Glutamatergic neuron (in vitro differentiated cells): ENCODE measurements around the gene SHROOM3. TPM values are rescaled to one million over a fixed set of nuclear protein-coding genes. Genes with fewer than 3 reads are reported as not detected.

Source experiments
- DNase-seq: peaks from one replicate; pipeline ENCODE4 v3.0.0; 2022
- H3K27ac Mint-ChIP-seq: one replicate; pipeline ENCODE4 v1.8.0; 2020; ENCODE audit warnings: mild to moderate bottlenecking, mixed read lengths, inconsistent platforms; ENCODE audit not compliant: unreplicated experiment
- H3K27me3 Mint-ChIP-seq: one replicate; pipeline ENCODE4 v1.8.0; 2020; ENCODE audit warnings: mild to moderate bottlenecking, moderate library complexity, mixed read lengths, inconsistent platforms; ENCODE audit not compliant: unreplicated experiment
- H3K36me3 Mint-ChIP-seq: one replicate; pipeline ENCODE4 v1.8.0; 2020; ENCODE audit warnings: mild to moderate bottlenecking, mixed read lengths, inconsistent platforms; ENCODE audit not compliant: unreplicated experiment
- H3K4me1 Mint-ChIP-seq: one replicate; pipeline ENCODE4 v1.8.0; 2020; ENCODE audit warnings: mild to moderate bottlenecking, low read depth, mixed read lengths, inconsistent platforms; ENCODE audit not compliant: unreplicated experiment
- H3K4me3 Mint-ChIP-seq: one replicate; pipeline ENCODE4 v1.8.0; 2020; ENCODE audit warnings: mild to moderate bottlenecking, mixed read lengths, inconsistent platforms; ENCODE audit not compliant: unreplicated experiment
- H3K9me3 Mint-ChIP-seq: one replicate; pipeline ENCODE4 v1.8.0; 2020; ENCODE audit warnings: mild to moderate bottlenecking, moderate library complexity, mixed read lengths, inconsistent platforms; ENCODE audit not compliant: unreplicated experiment
- CTCF ChIP-seq: fragments of 200-600 bp; sonication (generic); IDR thresholded peaks from one replicate; pipeline ENCODE4 v1.5.0; 2021; ENCODE audit not compliant: partially characterized antibody, unreplicated experiment
- total RNA-seq: library from RNA; stranded (reverse); fragmentation: NEBNext Ultra II Directional; extraction: Animal tissue kit (Norgen Biotek cat#: 25700); gene quantifications from one replicate; pipeline ENCODE4 v1.2.1, GENCODE V29; 2021; ENCODE audit not compliant: unreplicated experiment

SHROOM3 gene
- total RNA-seq, 1 donor from 2014 or later: 1.9 TPM

DNA sequence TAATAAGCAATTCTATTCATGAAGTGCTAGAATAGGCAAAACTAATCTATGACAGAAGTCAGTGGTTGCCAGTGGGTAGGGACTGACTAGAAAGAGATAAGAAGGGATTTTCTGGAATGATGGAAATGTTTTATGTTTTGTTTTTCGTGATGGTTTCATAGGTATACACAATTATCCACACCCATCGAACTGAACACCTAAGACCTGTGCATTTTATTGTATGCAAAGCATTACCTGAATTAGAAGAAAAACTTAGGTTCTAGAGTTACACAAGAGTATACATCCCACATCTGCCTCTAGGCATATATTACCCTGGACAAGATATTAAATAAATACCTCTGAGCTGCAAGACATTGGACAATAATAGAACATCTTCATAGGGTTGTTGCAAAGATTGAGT lies 257.7 kb downstream of the SHROOM3 start:
- Mint-ChIP-seq H3K27me3 (peaks cover 2% of the 10 kb centered on the region), H3K27ac (no peak overlapping the region), H3K4me3 (no peak overlapping the region), H3K4me1 (peaks cover 31% of the 10 kb centered on the region), H3K36me3 (no peaks in the 10 kb centered on the region), H3K9me3 (peaks cover 2% of the 10 kb centered on the region)
- no peak for TF ChIP-seq CTCF
- DNase-seq: no peak

GRCh38 chr4:76694056-76694455 lies 259.0 kb downstream of the SHROOM3 start:
- H3K4me3 Mint-ChIP-seq: no peak overlapping the region
- H3K27ac Mint-ChIP-seq: no peak overlapping the region
- no peaks in the 10 kb centered on the region for H3K36me3 Mint-ChIP-seq
- H3K27me3 Mint-ChIP-seq: peaks cover 2% of the 10 kb centered on the region
- H3K9me3 Mint-ChIP-seq: no peaks in the 10 kb centered on the region
- H3K4me1 Mint-ChIP-seq: peaks cover 22% of the 10 kb centered on the region
- no peak for DNase-seq
- no peak for TF ChIP-seq CTCF

DNA sequence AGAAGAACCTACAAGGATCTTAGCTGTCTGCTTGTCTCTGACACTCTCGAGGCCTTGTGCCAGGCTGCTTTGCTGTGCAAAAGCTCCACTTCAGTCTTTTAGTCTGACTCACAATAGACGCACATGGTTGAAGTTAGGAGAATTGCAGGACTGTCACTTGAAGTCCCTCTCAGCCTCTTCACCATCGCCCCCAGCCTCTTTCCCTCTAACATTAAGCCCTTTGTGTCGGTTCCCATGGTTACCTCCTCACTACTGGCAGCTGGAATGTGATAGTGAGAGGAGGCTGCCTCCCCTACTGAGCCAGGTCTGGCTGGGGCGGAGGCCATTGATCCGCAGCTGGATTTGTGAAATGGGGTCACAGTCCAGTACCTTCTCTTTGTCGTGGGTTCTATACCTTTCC lies 261.1 kb downstream of the SHROOM3 start:
- Mint-ChIP-seq H3K9me3 (no peaks in the 10 kb centered on the region), H3K4me3 (peak overlapping the region; percentile 5), H3K27me3 (no peaks in the 10 kb centered on the region), H3K27ac (no peak overlapping the region), H3K4me1 (peaks cover 13% of the 10 kb centered on the region), H3K36me3 (no peaks in the 10 kb centered on the region)
- DNase-seq: no peak
- TF ChIP-seq CTCF: no peak

DNA sequence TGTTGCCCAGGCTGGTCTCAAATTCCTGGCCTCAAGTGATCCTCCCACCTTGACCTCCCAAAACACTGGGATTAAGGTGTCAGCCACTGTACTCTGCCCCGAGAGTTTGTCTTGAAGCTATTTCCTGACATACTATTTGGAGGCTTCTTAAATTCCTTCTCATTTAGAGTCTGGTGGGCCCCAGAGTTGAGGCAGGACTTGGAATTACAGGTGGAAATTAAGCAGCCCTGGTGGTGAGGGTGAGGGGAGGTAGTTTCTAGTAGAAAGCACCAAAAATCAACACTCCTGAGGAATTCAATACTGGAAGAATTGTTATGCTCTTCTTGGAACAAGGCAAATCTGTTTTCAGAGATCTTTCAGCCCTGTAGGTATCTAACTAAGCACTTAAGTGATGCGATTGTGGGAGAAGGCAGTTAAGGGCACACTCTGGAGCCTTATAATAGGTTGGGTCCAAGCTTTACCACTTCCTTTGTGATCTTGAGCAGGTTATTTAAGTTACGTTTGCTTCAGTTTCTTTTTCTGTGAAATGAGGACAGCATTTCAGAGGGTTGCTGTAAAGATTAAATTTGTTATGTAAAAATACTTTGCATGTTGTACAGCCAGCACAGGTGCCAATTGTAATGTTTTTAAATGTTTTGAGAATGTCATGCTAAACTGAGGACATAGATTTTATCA lies 262.2 kb downstream of the SHROOM3 start:
- no peak for TF ChIP-seq CTCF
- no peaks in the 10 kb centered on the region for H3K27me3 Mint-ChIP-seq
- H3K4me3 Mint-ChIP-seq: no peak overlapping the region
- no peak for DNase-seq
- H3K9me3 Mint-ChIP-seq: no peaks in the 10 kb centered on the region
- no peaks in the 10 kb centered on the region for H3K36me3 Mint-ChIP-seq
- H3K27ac Mint-ChIP-seq: no peak overlapping the region
- H3K4me1 Mint-ChIP-seq: peaks cover 8% of the 10 kb centered on the region

DNA sequence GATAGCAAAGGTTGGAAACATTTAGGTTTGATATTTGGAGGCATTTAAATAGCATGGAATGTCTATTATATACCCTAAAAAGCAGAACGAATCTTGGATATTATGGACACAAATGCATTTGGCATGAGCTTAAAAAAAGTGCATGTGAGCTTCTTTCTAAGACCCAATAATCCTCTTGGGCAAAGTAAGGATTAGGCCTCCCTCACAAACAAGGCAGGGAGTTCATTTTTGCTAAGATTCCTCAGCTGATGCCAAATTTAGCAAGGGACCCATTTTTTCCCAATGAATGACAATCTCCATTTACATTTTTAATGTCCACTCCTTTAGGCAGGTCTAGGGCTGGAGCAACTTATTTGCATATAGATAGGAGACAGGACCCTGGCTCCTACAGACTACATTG lies 263.1 kb downstream of the SHROOM3 start:
- H3K4me1 Mint-ChIP-seq: peaks cover 11% of the 10 kb centered on the region
- H3K9me3 Mint-ChIP-seq: no peaks in the 10 kb centered on the region
- no peak overlapping the region for H3K27ac Mint-ChIP-seq
- TF ChIP-seq CTCF: no peak
- H3K27me3 Mint-ChIP-seq: no peaks in the 10 kb centered on the region
- no peaks in the 10 kb centered on the region for H3K36me3 Mint-ChIP-seq
- H3K4me3 Mint-ChIP-seq: no peak overlapping the region
- no peak for DNase-seq
